Small intestine (tissue), 7 donors: ENCODE data around the gene PARD3B. TPM values are rescaled to one million over a fixed set of nuclear protein-coding genes. Genes with fewer than 3 reads are reported as not detected.
A peak's percentile ranks its signal among the peaks of the same experiment; 100 is the strongest.

ENCODE experiments used
- DNase-seq, 2 donors: peaks; one replicate each; pipeline versions ENCODE4 v3.0.0 to v3.0.0-alpha.2; 2013
- FAIRE-seq: peaks from 2 replicates; lab custom pipeline; 2012; peaks lifted over from hg19 to GRCh38; lab: Jason Lieb, UNC
- H3K27ac ChIP-seq, 3 donors: one replicate each; pipeline ENCODE4 v1.5.1; 2013; ENCODE audit warnings: low read length in 2 of 3, mild to moderate bottlenecking in 2 of 3, control low read depth in 1 of 3, inconsistent platforms in 1 of 3, low read depth in 1 of 3, moderate library complexity in 1 of 3
- H3K27me3 ChIP-seq, 3 donors: one replicate each; pipeline ENCODE4 v1.6.1; 2013; ENCODE audit warnings: low read length in 3 of 3, inconsistent platforms in 1 of 3; ENCODE audit not compliant: control insufficient read depth in 3 of 3, insufficient read depth in 3 of 3
- H3K36me3 ChIP-seq, 3 donors: one replicate each; pipeline ENCODE4 v1.6.1; 2013; ENCODE audit warnings: low read length in 3 of 3, inconsistent platforms in 1 of 3, low read depth in 1 of 3, mild to moderate bottlenecking in 1 of 3, moderate library complexity in 1 of 3; ENCODE audit not compliant: control insufficient read depth in 3 of 3, insufficient read depth in 2 of 3
- H3K4me1 ChIP-seq, 3 donors: one replicate each; pipeline ENCODE4 v1.6.1; 2013; ENCODE audit warnings: low read length in 2 of 3, inconsistent platforms in 1 of 3, low read depth in 1 of 3, mild to moderate bottlenecking in 1 of 3, moderate library complexity in 1 of 3; ENCODE audit not compliant: control insufficient read depth in 3 of 3, insufficient read depth in 2 of 3
- H3K4me3 ChIP-seq, 3 donors: one replicate each; pipeline ENCODE4 v1.5.1; 2013; ENCODE audit warnings: low read length in 3 of 3, control low read depth in 1 of 3, inconsistent platforms in 1 of 3, low read depth in 1 of 3, mild to moderate bottlenecking in 1 of 3, moderate library complexity in 1 of 3
- H3K9me3 ChIP-seq, 2 donors: one replicate each; pipeline ENCODE4 v1.6.1; 2013; ENCODE audit warnings: low read depth in 1 of 2, low read length in 1 of 2; ENCODE audit not compliant: control insufficient read depth in 2 of 2, insufficient read depth in 1 of 2
- WGBS, 3 donors: extraction: QIAGEN DNeasy Blood & Tissue Kit; methylation state at CpG; one replicate each; pipeline ENCODE4 v1.1.7; 2013; 5-methylcytosine and 5-hydroxymethylcytosine counted together
- polyA plus RNA-seq, 4 donors: library from polyadenylated mRNA; stranded (reverse) in 3 of 4; unstranded in 1 of 4; fragments of 200-250 nt in 3 of 4; fragments of 120-200 nt in 1 of 4; gene quantifications; one replicate each; pipeline versions ENCODE4 v1.2.1 to v1.2.3, GENCODE V29; 2013
- donor health status: healthy with polysubstance abuse.
- donor health status: control.
- donor health status: control.
- donor health status: Bipolar disorder and iron deficiency.
- donor health status: healthy.

Gene PARD3B
- polyA plus RNA-seq, 4 donors: 2.8 to 10.7 (median 3.6) TPM

GRCh38 chr2:205471776-205472175 lies 926.5 kb downstream of the PARD3B start:
- WGBS, 3 donors: 90 to 96% (median 94%) methylated on average over 2 of the region's 2 CpGs
- Histone ChIP-seq H3K4me3 (no peak overlapping the region), H3K9me3 (no peaks in the 10 kb centered on the region), H3K27me3 (no peaks in the 10 kb centered on the region), H3K36me3 (no peaks in the 10 kb centered on the region), H3K4me1 (no peaks in the 10 kb centered on the region), H3K27ac (no peak overlapping the region)
- no peak for FAIRE-seq
- no peak for DNase-seq

GRCh38 chr2:205473791-205474190 lies 928.5 kb downstream of the PARD3B start:
- Histone ChIP-seq H3K36me3 (no peaks in the 10 kb centered on the region), H3K9me3 (no peaks in the 10 kb centered on the region), H3K27ac (no peak overlapping the region), H3K4me1 (peaks cover 0 to 7% (median 5%) of the 10 kb centered on the region in 3 donors), H3K27me3 (no peaks in the 10 kb centered on the region), H3K4me3 (no peak overlapping the region)
- no peak for FAIRE-seq
- DNase-seq: no peak
- 78 to 87% (median 85%) methylated on average over 3 of the region's 3 CpGs for WGBS, 3 donors

- Histone ChIP-seq H3K4me1 (peaks cover 0 to 7% (median 5%) of the 10 kb centered on the region in 3 donors), H3K27ac (no peak overlapping the region), H3K9me3 (no peaks in the 10 kb centered on the region), H3K4me3 (no peak overlapping the region), H3K36me3 (no peaks in the 10 kb centered on the region), H3K27me3 (no peaks in the 10 kb centered on the region)
- no peak for FAIRE-seq
- WGBS, 3 donors: 73 to 83% (median 83%) methylated on average over 6 of the region's 6 CpGs
- DNase-seq: no peak
These were observed 929.6 kb downstream of the PARD3B start for GRCh38 chr2:205474741-205475415.

- no peaks in the 10 kb centered on the region for H3K9me3 ChIP-seq
- H3K27me3 ChIP-seq: no peaks in the 10 kb centered on the region
- no peak overlapping the region for H3K4me3 ChIP-seq
- no peak overlapping the region for H3K27ac ChIP-seq
- DNase-seq: no peak
- WGBS, 3 donors: 88 to 97% (median 90%) methylated on average over 3 of the region's 3 CpGs
- peaks cover 0 to 7% (median 5%) of the 10 kb centered on the region in 3 donors for H3K4me1 ChIP-seq
- FAIRE-seq: no peak
- no peaks in the 10 kb centered on the region for H3K36me3 ChIP-seq
These were observed 930.1 kb downstream of the PARD3B start for GRCh38 chr2:205475416-205475768.

GRCh38 chr2:205477016-205477705 lies 931.9 kb downstream of the PARD3B start:
- H3K9me3 ChIP-seq: no peaks in the 10 kb centered on the region
- no peak for FAIRE-seq
- no peaks in the 10 kb centered on the region for H3K36me3 ChIP-seq
- H3K4me1 ChIP-seq: peaks cover 0 to 7% (median 5%) of the 10 kb centered on the region in 3 donors
- peak; percentile 61 to 74 for DNase-seq
- H3K27me3 ChIP-seq: no peaks in the 10 kb centered on the region
- no peak overlapping the region for H3K4me3 ChIP-seq
- 13 to 50% (median 25%) methylated on average over 3 of the region's 3 CpGs for WGBS, 3 donors
- H3K27ac ChIP-seq: no peak overlapping the region

GRCh38 chr2:205481861-205482260 lies 936.6 kb downstream of the PARD3B start:
- DNase-seq (no peak), FAIRE-seq (no peak)
- H3K27me3 ChIP-seq: no peaks in the 10 kb centered on the region
- no peaks in the 10 kb centered on the region for H3K36me3 ChIP-seq
- H3K9me3 ChIP-seq: peaks cover 0 to 4% of the 10 kb centered on the region in 2 donors
- H3K4me3 ChIP-seq: no peak overlapping the region
- peaks cover 0 to 7% (median 5%) of the 10 kb centered on the region in 3 donors for H3K4me1 ChIP-seq
- WGBS, 3 donors: 91 to 96% (median 93%) methylated on average over 5 of the region's 5 CpGs
- H3K27ac ChIP-seq: no peak overlapping the region

GRCh38 chr2:205482399-205483081 lies 937.3 kb downstream of the PARD3B start:
- Histone ChIP-seq H3K4me3 (no peak overlapping the region), H3K9me3 (peaks cover 0 to 4% of the 10 kb centered on the region in 2 donors), H3K36me3 (no peaks in the 10 kb centered on the region), H3K4me1 (peaks cover 0 to 6% (median 5%) of the 10 kb centered on the region in 3 donors), H3K27me3 (no peaks in the 10 kb centered on the region), H3K27ac (no peak overlapping the region)
- FAIRE-seq (no peak), DNase-seq (no peak)
- 77 to 86% (median 85%) methylated on average over 8 of the region's 8 CpGs for WGBS, 3 donors

- FAIRE-seq (no peak), DNase-seq (no peak)
- Histone ChIP-seq H3K36me3 (no peaks in the 10 kb centered on the region), H3K9me3 (peaks cover 0 to 4% of the 10 kb centered on the region in 2 donors), H3K4me1 (peaks cover 0 to 2% (median under 1%) of the 10 kb centered on the region in 3 donors), H3K27ac (no peak overlapping the region), H3K27me3 (no peaks in the 10 kb centered on the region), H3K4me3 (no peak overlapping the region)
These were observed 937.8 kb downstream of the PARD3B start for GRCh38 chr2:205483095-205483494.
